Right renal cortex interstitium (tissue), 3 donors: Measurements from ENCODE around the gene TFIP11. TPM values are rescaled to one million over a fixed set of nuclear protein-coding genes. Genes with fewer than 3 reads are reported as not detected.

ENCODE experiments used
- DNase-seq, 3 donors: peaks; one replicate each; pipeline ENCODE4 v3.0.0-alpha.2; 2013; ENCODE audit warnings: low read depth in 3 of 3, low spot score in 2 of 3
- polyA plus RNA-seq, 3 donors: library from polyadenylated mRNA; unstranded; fragments of 120-200 nt; gene quantifications; one replicate each; pipeline ENCODE4 v1.2.1, GENCODE V29; 2013; ENCODE audit not compliant: insufficient read length in 3 of 3

Gene TFIP11
- 10 to 100 TPM; 45.6 to 47.3 (median 46.5) TPM for polyA plus RNA-seq

DNA sequence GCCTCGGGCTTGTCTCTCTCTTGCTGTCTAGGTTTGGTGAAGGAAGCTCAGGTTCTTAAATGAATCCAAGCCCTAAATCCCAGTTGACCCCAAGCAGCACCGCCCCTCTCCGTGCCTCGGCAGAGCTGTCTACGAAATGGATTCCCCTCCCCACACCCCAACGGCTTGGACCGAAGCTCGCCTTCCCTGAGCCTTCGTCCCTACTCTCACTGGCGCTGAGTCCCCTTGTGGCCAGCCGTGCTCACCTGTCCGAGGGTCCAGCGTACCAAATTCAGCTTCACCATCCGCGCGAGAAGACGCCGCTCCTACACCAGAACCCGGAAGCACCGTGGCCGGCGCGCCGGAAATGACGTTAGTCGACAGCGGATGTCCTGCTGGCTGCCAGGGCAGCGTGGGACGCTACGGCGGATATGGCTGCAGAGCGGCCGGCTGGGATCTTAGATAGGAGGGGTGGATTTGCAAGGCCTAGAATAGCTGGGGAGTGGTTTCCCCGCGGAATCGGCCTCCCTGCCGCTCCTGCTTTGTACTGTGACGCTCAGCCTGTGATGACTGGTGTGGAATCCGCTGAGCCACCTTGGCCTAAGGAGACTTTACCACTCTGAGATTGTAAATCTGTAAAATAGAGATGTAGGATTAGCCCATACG is at the start of gene TFIP11:
TFIP11 (minus strand) TSS at position 325 of the 645 bp plus-strand sequence. CDS start 2,201 bp downstream, outside the sequence.
- peak; percentile 80 to 89 (median 88) for DNase-seq

DNA sequence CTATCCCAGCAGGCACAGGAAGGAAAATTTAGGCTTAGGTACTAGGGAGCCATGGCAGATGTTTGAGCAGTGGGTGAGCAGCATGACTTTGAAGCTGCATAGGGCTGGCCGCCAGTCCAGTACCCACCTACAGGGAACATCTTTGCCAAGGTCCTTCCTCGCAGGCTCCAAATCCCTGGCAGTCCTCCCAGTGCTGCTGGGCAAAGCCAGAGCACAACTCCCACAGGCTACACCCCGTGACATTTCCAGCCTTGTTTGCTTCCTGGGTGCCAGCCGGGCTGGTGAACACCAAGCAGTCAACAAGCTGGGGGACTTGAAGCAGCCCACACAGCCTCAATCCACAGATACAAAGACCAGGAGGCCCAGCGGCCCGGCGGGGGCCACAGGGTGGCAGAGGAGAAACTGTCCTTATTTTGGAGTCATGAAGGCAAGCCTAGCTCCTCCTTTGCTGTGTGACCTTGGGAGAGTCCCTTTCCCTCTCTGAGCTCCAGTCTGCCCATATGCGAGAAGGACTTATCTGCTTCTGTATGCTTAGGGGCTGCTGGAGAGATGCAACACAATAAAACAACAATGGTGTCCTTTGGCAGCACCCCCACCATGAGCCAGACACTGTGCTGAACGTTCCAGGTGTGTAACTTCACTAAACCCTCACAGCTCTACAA is 49.6 kb upstream of the TFIP11 start:
- no peak for DNase-seq

DNA sequence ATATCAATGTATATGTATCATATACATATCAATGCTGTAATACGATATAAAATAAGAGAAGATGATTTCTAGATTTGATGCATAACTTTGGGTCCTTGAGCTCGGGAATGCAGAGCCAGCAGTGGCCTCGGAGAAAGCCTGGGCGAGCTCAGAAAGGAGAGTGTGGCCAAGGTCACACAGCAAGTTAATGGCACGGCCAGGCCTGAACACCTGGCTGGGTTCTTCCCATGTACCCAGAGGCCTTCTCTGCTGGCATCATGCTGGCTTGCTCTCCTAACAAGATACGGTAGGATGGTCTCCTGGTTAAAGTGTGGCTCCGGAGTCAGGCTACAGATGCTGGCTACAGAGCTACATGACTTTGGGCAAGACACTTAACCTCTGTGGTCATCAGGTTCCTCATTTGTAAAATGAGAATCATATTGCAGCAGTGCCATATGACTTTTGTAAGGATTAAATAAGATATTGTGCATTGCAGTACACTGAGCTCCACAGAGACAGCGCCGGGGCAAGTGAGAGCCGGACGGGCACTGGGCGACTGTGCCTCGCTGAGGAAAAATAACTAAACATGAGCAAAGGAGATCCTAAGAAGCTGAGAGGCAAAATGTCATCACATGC is 47.8 kb upstream of the TFIP11 start:
- DNase-seq: no peak

DNA sequence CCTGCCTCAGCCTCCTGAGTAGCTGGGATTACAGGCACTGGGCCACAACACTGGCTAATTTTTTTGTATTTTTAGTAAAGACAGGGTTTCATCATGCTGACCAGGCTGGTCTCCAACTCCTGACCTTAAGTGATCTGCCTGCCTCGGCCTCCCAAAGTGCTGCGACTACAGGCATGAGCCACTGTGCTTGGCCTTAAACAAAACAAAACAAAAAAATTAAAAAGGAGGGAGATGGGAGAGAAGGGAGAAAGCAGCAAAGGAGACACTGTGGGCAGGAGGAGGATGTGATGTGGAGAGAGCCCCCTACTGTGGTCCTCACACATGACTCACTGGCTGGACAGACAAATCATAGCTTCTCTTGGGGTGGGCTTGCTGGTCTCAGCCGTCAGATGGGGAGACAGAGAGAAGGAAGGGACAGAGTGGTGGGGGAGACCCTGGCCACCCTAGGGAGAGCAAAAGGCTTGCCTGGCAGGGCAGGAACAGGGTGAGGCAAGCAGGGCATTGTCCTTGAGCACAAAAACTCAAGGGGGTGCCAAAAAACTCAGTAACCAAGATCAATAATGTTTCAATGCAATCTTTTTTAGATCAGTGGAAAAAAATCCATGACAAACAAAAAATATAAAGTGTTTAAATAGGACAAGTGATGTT is 46.1 kb upstream of the TFIP11 start:
- DNase-seq: no peak

DNA sequence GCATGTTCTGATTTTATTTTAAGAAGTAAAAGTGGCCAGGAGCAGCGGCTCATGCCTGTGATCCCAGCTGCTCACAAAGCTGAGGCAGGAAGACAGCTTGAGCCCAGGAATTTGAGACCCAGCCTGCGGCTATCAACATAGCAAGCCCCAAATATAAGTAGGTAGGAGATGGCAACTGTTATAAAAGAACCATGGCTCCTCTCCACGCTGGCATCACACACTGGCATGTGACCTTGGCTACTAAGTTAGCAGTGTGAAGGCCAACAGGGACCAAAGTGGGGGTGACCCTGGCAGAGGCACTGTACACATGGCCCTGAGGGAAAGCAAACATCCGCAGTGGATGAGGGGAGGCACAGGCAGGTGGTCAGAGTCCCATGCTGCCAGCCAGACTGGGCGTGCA is 44.6 kb upstream of the TFIP11 start:
- DNase-seq: no peak

DNA sequence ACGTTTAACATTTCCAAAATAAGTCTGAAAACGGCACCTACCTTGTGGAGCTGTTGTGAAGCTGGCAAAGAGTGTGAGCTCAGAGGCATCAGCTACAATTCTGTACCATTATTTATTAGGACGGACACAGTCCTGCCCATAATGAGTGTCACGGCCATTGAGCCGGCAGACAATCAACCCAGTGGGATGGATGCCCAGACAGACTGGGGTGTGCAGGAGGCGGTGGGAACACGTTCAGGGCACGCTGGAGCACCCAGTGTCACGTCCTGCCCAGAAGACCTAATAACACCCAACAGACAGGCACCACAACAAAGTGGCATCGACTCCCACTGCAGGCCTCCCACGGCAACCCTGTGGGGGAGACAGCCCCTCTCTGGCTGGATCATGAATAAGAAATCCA is 43.2 kb upstream of the TFIP11 start:
- no peak for DNase-seq

DNA sequence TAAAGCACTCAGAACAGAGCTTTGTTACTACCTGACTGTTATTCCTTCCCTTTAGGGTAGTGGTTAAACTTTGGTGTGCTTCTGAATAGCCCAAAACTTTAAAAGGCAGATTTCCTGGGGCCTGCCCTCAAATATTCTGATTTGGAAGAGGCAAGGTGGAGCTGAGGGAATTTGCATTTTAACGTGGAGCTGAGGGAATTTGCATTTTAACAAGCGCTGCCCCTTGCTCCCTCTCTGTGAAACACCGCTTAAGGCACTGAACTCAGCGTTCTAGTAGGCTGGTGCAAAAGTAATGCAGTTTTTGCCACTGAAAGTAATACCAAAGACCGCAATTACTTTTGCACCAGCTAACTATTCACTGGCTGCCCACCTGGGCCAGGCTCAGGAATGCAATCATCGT is 42.7 kb upstream of the TFIP11 start:
- DNase-seq: no peak

DNA sequence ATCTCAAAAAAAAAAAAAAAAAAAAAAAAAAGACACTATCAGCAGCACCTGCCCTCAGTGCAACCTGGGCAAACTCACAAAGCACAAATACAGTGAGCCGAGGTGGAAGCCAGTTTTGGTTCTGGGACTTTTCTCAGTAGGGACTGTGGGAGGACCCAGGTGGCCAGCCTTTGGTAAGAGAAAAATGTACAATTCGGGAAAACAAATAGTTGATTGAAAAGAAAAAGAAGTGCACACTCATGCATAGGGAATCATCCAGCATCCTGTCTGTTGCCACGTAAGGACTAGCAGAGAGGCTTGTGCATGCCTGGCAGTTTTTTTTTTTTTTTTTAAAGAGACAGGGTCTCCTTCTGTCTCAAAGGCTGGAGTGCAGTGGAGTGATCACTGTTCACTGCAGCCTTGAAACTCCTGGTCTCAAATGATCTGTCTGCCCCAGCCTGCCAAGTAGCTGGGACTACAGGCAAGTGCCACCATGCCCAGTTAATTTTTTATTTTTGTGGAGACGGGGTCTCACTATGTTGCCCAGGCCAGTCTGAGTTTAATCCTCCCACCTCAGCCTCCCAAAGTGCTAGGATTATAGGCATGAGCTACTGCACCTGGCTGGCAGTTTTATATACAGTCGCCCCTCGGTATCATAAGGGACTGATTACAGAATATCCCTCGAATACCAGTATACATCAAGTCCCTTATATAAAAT is 40.9 kb upstream of the TFIP11 start:
- no peak for DNase-seq

DNA sequence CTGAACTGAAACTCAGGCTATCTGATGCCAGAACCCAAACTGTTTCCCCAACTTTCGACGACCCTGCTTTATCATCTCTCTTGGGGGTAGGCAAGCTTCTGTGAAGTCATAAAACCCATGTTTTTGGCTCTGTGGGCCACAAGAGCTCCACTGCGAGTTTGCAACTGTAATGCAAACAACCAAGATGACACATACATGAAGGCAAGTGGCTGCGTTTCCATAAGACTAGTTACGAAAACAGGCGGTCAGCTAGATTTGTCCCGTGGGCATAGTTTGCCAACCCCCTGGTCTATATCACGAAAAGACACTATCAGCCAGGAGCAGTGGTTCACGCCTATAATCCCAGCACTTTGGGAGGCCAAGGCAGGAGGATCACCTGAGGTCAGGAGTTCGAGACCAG is 40.2 kb upstream of the TFIP11 start:
- no peak for DNase-seq

DNA sequence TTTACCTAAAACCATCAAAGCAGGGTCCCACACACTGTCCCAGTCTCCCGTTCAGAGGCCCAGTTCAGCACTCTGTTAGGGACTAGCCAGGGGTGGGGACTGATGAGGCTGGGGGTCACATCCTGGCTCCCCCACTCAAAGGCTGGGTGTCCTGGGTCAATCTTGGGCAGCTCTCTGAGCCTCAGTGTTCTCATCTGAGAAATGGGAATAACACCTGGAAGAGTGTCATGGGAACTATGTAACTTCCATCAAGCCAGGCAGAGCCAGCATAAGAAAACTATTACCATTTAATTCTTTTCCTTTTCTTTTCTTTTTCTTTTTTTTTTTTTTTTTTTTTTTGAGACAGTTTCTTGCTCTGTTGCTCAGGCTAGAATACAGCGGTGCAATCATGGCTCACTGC is 39.3 kb upstream of the TFIP11 start:
- no peak for DNase-seq

DNA sequence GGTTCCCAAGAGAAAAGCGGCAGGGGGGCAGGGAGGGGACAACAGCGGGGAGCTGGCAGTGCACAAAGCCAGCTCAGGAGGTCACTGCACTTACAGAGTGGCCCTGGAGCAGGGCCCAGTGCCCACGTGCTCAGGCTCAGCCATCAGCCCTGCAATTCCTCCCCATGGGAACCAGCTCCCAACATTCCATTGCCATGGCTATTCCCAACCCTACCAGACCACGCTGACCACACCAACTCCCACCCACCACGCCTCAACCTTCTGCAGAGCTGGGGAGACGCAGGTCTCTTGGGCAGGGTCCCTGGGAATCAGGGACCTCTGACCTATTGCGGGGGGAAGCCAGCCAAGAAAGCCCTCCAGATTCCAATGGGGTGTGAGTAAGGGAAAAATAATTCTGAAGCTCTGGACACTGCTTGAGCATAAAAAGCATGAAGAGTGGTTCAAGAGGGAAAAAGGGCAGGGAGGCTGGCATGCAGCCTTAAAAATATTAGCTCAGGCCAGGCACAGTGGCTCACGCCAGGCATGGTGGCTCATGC is 38.3 kb upstream of the TFIP11 start:
- DNase-seq: no peak

DNA sequence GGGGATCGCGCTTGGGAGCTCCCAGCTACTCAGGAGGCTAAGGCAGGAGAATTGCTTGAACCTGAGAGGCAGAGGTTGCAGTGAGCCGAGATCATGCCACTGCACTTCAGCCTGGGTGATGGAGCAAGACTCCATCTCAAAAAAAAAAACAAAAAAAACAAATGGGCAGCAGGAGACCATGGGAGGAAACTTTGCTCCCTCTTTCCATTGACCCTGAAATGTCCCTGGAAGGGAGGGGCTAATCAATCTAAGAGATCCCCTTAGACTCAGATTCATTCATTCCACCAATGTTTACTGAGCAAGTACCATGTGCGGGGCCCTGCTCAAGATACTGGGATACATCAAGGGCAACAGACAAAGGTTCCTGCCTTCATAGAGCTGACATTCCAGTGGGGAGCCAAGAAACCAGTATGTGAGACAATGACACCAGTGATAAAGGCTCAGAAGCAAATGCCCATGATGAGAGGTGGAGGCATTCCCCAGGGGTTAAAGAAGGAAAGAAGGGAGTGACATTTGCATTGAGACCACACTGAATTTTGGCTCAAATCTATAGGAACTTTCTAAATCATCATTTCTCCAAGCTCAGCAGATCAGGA is 37.7 kb upstream of the TFIP11 start:
- DNase-seq: no peak

DNA sequence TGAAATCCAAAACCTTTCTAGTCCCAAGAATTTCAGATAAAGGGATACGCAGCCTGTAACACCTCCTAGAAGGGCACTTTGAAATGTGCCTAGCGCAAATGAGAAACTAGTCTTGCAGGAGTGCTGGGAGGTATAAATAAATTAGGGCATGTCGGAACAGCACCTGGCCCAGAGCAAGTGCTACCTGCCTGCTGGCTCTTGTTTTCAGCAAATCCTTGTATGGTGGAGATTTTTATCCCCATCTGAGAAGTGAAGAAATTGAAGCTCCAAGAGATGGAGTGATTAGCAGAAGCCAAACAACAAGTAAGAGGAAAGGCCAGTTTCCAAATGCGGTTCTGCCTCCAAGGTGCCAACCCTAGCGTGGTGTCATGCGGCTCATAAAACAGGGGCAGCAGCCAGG is 36.7 kb upstream of the TFIP11 start:
- DNase-seq: no peak

DNA sequence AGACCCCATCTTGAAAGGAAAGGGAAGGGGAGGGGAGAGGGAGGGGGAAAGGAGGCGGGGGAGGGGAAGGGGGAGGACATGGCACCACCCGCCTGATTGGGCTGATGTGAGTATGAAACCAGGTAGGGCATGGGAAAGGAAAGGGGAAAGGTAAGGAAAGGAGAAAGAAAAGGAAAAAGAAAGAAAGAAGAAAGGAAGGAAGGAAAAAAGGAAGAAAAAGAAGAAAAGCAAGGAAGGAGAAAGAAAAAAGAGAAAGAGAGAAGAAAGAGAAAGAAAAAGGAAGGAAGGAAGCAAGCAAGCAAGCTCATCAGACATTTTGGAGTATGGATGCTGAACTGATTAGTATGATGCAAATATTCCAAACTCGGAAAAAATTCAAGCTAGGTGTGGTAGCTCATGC is 36.0 kb upstream of the TFIP11 start:
- no peak for DNase-seq

DNA sequence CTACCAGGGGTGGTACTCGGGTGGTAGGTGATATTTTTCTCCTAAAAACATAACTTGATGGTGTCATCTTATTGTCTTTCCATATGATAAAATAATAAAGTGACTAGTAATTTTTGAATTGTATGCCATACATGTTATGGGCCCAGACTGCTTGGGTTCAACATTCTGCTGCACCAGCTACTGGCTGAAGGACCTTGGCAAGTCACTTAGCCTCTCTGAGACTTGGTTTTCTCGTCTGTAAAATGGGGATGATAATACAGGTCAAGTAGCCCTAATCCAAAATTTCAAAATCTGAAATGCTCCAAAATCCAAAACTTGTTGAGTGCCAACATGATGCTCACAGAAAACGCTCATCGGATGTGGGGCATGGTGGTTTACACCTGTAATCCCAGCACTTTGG is 35.6 kb upstream of the TFIP11 start:
- no peak for DNase-seq

DNA sequence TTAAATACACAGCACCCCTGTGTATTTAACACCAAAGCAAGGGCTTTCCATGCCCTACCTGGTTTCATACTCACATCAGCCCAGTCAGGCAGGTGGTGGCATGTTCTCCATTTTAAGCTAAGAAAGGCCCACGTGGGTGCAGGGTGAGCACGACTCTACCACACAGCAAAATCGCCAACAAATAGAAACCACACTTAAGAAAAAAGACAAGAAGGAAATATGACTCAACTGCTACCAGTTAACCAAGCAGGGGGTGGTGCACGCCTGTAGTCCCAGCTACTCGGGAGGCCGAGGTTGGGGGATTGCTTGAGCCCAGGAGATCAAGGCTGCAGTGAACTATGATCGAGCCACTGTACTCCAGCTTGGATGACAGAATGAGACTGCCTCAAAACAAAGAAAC is 35.2 kb upstream of the TFIP11 start:
- DNase-seq: no peak

DNA sequence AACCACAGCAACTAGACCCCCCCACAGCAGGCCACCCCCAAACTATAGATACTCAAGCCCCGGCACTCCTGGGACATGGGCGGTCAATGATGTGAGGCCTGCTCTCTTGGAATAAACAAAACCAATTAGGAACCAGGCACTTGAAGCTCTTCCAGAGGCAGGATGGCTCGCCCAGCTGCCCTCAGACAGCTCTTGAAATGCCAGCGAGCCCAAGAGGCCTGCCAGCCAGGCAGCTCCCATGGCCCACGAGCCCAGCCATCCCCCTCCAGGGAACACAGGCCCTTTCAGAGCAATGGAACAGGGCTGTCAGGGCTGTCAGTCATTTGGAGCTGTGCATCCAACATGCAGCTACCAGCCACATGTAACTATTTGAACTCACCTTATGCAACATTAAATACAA is 34.0 kb upstream of the TFIP11 start:
- DNase-seq: no peak

DNA sequence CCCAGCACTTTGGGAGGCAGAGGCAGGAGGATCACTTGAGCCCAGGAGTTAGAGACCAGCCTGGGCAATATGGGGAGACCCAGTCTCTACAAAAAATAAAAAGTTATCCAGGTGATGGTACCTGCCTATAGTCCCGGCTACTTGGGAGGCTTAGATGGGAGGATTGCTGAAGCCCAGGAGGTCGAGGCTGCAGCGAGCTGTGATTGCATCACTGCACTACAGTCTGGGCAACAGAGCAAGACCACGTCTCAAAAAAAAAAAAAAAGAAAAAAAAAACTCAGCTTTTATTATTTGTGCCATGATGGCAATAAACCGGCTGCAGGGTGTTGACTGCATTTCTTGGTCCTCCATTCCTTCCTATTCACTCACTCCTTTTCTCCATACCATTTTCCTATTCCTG is 33.6 kb upstream of the TFIP11 start:
- no peak for DNase-seq

DNA sequence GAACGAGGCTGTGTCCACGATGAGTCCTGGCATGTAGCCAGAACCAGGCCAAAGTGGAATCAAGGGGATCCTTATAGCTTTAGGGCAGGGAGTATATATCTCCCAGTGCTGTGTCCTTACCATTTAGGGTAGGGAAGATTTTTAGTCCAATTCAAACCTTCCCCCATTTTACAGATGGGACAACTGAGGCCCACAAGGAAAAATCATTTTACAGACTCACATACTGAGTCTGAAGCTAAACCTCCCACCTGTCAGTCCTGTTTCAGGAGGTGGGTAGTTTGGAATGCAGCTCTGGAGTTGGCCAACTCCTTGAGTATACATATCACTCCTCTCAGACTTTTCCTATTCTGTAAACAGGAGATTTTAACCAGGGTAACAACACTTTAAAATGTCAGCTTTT is 33.1 kb upstream of the TFIP11 start:
- no peak for DNase-seq

DNA sequence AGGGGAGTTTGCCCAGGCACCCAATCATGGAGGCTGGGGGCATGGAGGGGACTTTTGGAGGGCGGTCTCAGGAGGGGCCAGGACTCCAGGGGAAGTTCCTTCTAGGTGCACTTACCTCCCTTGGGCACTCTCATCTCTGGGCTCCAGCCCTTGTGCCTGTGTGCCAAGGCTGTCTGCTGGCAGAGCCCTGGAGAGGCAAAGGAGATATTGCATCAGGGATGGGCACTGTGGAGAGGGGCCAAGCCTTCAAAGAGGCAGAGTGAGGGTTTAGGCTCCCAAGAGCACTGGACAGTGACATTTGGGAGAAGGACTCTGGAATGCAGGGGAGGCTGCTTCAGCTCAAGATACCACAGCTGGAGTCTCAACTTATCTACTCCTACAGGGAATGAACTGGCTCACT is 32.2 kb upstream of the TFIP11 start:
- DNase-seq: no peak
